Posterior cingulate gyrus (tissue), 11 donors: ENCODE results near the gene SGO2.

Source experiments
- DNase-seq, 10 donors: peaks; one replicate each; pipeline versions ENCODE4 v3.0.0 to v3.0.0-alpha.2; 2020 to 2021; ENCODE audit warnings: mixed read lengths in 3 of 10
- intact Hi-C: fragments of 100-400 bp; cut with DNase I; formaldehyde crosslinking; loops from one replicate; pipeline ENCODE4 v1.15.1; 2023

The SGO2 gene

DNA sequence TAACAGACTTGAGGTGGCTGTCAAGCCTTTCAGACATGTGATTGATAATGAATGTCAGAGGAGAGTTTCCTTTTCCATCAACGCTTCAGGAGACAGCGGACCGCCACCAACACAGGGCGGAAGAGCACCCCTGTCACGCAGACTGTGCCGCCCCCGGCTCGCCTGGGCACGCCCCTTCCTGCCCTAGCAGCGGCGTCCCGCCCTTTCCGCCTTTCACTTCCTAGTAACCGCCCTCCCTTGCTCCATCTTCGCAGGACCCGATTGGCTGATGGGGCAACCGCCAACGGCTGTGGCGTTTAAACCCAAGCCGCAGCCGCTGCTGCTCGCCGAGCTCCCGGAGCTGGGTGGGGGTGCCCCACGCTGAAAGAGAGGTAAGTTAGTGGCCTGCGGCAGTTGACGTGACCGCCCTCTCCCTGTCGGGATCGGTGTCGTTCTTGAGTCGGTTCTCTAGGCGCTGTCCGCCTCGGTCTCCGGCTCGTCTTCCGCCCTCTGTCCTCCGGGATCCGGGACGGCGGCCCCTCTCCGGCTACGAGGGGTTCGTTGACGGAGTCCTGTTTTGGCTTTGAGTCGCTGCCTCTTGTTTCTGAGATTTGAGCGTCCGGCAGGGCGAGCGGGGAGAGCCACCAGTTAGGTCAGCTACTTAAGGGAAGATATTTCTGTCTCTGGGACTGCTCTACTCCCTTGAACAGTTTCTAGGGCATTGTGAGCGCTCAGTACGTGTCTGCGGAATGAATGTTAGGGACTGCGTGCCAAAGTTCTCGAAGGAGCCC lies at the start of gene SGO2:
SGO2 (plus strand) TSS at position 326 of the 770 bp plus-strand sequence. CDS start 6,769 bp downstream, outside the sequence.
- peak; percentile 92 to 99 (median 96) for DNase-seq
- intact Hi-C loops, result loop anchor here (1.0 to 10.0 kb wide), 2 partner anchors 16 to 179 kb away; partner anchors contain the start of gene KCTD18

GRCh38 chr2:200476836-200477235 lies 49.2 kb upstream of the SGO2 start:
- peak in 2 of 10 donors; percentile 60 to 87 for DNase-seq
- intact Hi-C loops, result no loop called here

- intact Hi-C loops, result no loop called here
- DNase-seq, result peak in 7 of 10 donors; percentile 33 to 89 (median 58)
Observed at GRCh38 chr2:200477667-200478131, 48.3 kb upstream of the SGO2 start.

DNA sequence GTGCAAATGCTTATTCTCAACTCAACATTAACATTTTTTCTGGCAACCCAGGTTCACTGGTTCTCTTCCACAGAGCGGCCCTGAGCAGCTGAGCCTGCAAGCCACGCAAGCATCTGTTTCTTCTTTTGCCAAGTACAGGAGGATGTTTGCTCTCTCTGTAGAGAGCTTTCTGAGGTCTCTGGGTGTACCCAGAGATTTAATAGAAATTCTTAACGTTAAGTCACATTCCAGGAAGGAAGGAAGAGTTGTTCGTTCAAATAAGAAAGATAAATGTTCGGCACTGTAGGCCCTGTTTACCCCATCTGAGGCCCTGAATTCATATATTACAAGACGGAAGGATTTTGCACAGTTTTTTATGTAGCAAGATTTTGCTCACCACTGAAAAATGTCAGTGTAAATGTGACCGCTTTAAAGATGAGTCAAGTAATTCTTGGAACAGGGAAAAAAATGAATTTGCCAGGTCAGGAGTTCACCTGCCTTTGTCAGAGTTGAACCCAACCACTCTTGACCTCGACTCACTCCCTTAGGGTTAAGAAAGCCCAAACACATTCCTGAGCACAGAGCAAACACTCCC lies 46.2 kb upstream of the SGO2 start:
- no peak for DNase-seq
- intact Hi-C loops, result no loop called here

- DNase-seq, result no peak
Observed at GRCh38 chr2:200482194-200482593, 43.8 kb upstream of the SGO2 start.

DNA sequence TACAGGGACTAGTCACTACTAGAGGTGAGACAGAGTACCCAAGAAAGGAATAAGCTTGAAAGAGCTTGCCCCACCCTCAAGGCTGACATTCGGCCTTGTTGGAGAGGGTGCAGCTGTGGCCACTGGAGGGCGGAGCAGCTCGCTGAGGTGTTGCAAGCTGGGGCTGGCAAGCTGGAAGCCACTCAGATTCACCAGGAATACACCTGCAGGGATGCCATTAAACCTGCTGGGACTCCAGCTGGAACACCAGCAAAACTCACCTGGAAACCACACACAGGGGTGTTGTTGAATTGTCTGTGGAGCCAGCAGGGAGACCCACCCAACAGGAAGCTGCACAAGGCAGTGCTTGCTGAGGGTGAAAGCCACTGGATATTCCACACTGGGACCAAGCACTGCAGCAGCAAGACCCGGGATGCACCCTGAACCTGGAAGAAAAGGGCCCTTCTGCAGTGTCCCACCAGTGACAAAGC lies 42.2 kb upstream of the SGO2 start:
- intact Hi-C loops, result no loop called here
- DNase-seq, result no peak

More at GRCh38 chr2:200482194-200482593, 43.8 kb upstream of the SGO2 start:
- intact Hi-C loops, result no loop called here

DNA sequence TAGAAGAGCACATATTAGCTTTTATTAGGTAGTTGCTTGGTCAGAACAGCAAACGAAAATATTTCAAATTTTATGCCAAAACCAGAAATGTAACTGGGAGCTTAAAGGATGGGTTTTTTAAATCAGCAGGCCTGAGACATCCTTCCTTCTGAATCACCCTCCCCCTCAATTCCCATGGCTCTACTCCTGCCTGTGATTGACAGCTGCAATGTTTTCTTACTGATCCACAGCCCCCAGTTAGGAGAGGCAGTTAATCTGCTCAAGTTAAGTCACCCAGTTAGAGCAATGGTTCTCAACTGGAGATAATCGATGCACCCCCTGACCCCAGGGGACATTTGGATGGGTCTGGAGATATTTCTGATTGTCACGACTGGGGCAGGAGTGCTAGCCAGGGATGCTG lies 41.1 kb upstream of the SGO2 start:
- intact Hi-C loops, result no loop called here
- DNase-seq, result no peak

- DNase-seq, result no peak
- intact Hi-C loops, result no loop called here
Observed at GRCh38 chr2:200486529-200486928, 39.5 kb upstream of the SGO2 start.

DNA sequence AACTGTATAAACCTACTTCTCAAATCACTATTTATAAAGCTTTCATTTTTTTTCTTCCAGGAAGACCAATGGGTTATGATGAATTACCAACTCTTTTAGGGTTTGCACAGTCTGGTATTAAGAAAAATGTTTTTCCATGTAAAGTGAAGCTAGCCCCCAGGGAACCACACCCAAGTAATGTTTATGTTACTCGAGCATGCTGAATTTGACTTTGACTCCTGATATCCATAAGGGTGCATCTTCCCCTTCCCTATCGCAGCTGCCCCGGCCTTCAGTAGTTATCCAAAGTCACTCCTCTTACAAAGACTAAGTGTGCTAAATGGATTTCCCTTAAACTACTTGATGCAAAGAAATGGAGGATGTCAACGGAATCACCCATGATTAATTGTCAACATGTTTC lies 37.8 kb upstream of the SGO2 start:
- intact Hi-C loops, result no loop called here
- no peak for DNase-seq

DNA sequence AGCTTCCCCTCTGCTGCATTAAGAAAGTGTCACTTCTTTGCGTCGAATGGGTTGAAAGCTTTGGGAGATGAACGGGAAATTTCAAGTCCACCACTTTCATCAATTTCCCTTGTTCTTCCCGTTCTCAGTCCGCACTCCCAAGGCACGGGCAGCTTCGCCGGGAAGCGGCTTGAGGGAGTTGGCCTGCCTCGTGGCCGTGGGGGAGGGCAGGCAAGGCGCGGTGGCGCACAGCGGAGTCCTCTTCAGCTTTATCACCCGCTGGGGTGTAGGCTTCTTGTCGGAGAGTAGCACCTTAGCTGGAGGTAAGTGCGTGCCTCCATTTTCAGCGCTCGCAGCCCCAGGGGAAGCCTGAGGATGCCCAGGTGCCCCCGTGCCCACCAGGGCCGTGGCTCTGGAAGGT lies 36.0 kb upstream of the SGO2 start:
- intact Hi-C loops, result no loop called here
- no peak for DNase-seq

DNA sequence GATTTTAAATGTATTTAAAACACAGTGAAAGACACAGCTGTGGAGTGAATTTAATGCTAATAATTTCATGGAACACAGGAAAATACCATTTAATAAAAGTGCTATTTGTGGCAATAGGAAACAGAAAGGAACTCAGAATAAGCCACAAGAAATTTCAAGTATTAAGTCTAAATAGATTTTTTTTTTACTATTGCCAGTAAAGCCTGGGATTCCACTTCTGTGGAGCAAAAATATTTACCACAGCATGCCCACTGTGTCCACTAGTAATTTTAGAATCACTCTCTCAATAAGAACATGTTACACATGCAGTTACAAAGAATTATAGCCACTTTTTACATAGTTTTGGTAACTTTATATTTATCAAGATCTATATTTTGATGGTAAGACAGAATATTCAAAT lies 33.4 kb upstream of the SGO2 start:
- no peak for DNase-seq
- intact Hi-C loops, result no loop called here

DNA sequence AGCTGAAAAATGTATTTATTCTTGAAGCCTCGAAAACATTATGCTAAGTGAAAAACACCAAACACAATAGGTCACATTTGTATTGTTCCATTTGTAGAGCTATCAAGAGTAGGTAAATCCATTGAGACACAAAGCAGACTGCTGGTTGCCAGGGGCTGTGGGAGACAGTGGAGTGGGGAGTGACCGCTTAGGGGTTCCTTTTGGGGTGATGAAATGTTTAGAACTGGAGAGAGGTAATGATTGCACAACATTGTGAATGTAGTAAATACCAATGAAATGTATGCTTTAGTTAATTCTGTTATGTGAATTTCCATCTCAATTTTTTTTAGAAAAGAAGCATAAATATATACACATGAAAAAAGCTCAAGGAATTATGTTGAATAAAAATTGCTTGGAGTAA lies 32.0 kb upstream of the SGO2 start:
- intact Hi-C loops, result no loop called here
- no peak for DNase-seq

DNA sequence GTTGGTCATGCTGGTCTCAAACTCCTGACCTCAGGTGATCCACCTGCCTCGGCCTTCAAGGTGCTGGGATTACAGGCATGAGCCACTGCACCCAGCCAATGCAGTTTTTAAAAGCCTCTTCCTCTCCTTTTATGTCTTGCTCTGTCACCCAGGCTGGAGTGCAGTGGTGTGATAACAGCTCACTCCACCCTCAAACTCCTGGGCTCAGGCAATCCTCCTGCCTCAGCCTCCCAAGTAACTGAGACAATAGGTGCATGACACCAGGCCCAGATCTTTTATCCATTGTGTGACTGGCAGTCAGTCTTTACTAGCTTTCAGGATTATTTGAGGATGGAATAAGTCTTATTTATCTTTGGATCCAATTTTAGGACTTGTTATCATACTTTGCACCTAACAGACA lies 29.3 kb upstream of the SGO2 start:
- no peak for DNase-seq
- intact Hi-C loops, result no loop called here

- DNase-seq, result no peak
- intact Hi-C loops, result no loop called here
Observed at GRCh38 chr2:200498402-200499162, 27.4 kb upstream of the SGO2 start.

GRCh38 chr2:200502196-200502595 lies 23.8 kb upstream of the SGO2 start:
- no peak for DNase-seq
- intact Hi-C loops, result no loop called here

- no peak for DNase-seq
- intact Hi-C loops, result no loop called here
Observed at GRCh38 chr2:200506679-200507078, 19.3 kb upstream of the SGO2 start.

GRCh38 chr2:200507179-200507578 lies 18.8 kb upstream of the SGO2 start:
- no peak for DNase-seq
- intact Hi-C loops, result no loop called here

DNA sequence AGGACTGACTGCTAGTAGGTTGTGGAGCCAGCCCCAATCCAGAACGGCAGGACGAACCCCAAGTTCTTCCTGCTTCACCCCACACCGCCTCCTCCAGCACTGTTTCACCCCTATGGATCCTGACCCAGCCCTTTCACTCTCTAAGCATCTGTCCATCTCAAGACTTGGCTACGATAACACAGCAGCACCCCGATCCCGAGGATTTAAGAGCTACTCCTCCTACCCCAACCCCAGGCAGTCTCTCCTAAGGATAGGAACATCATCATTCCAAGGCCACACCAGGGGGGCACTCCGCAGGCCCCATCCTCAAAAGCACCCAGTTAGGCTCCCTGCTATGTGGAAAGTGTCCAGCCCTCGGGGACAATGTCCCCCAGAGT lies 16.8 kb upstream of the SGO2 start:
- DNase-seq, result no peak
- intact Hi-C loops, result no loop called here

DNA sequence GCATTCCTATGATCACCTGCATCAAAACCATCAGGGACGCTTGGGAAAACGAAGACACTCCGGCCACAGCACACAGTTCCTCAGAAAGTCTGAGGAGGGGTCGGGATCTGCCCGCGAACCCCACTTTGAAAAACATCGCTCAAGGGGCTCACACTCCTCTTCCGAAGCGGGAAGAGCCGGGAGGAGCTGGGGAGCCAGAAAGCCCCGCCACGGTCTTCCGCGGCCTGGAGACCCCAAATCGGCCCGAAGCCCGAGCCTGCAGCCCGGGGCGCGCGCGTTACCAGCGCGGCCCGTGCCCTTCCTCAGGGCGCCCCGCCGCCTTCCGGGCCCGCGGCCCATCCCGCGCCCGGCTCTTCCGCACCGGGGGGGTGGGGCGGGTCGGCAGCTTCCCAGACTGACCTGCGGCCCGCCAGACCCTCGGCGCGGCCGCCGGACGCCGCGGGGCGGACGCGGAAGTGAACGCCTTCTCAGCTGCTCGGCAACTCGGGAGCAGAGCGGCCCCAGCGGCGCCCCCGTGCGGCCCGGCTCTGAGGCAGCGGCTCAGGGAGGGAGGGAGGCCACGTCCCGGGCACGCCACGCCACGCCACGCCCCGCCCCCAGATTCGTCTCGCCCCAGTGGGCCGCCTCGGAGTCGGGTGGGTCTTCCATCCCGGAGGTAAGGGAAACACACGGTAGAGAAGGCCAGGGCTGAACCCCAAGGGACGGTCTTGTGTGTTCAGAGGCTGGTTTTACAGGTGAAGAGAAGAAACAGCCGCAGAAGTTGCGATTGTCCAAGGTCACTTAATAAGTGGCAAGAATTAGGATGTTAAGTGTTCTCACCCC lies 16.2 kb upstream of the SGO2 start, which contains the start of gene KCTD18:
KCTD18 (minus strand) TSS at position 457 of the 822 bp plus-strand sequence. CDS start 3,052 bp downstream, outside the sequence.
- intact Hi-C loops, result loop anchor here (1.0 kb wide), 1 partner anchor 15 kb away; no protein-coding TSS in a partner anchor
- peak; percentile 87 to 99 (median 94) for DNase-seq

- DNase-seq, result no peak
- intact Hi-C loops, result no loop called here
Observed at GRCh38 chr2:200515155-200515554, 10.9 kb upstream of the SGO2 start.
